ENCODE results near the gene RER1. TPM values are rescaled to one million over a fixed set of nuclear protein-coding genes. Genes with fewer than 3 reads are reported as not detected.

Gene RER1
- total RNA-seq, 1 donor from 2014 or later, result 147 TPM

DNA sequence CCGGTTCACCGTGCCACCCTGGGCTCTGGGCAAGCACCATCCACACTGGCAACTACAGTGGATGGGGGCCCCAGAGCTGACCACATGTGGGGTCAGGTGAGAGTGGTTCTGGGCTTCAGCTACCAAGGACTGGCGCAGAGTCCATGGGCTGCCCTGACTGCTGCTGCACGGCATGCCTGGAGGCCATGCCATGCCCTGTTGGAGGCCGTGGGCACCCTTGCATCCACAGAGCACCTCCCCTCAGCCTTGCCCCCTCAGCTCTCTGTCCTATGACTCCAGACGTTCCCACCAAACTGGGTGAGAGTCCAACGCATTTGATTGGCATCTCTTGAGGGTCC, 15.7 kb upstream of the RER1 start:
- Mint-ChIP-seq H3K27ac (ENCODE audit: unreplicated experiment) (no peak overlapping the region), H3K4me3 (ENCODE audit: unreplicated experiment) (no peak overlapping the region), H3K9me3 (ENCODE audit: unreplicated experiment) (no peaks in the 10 kb centered on the region), H3K4me1 (ENCODE audit: unreplicated experiment) (peaks cover 10% of the 10 kb centered on the region), H3K36me3 (ENCODE audit: unreplicated experiment) (no peaks in the 10 kb centered on the region), H3K27me3 (ENCODE audit: unreplicated experiment) (no peaks in the 10 kb centered on the region)
- TF ChIP-seq, protein P1, sequence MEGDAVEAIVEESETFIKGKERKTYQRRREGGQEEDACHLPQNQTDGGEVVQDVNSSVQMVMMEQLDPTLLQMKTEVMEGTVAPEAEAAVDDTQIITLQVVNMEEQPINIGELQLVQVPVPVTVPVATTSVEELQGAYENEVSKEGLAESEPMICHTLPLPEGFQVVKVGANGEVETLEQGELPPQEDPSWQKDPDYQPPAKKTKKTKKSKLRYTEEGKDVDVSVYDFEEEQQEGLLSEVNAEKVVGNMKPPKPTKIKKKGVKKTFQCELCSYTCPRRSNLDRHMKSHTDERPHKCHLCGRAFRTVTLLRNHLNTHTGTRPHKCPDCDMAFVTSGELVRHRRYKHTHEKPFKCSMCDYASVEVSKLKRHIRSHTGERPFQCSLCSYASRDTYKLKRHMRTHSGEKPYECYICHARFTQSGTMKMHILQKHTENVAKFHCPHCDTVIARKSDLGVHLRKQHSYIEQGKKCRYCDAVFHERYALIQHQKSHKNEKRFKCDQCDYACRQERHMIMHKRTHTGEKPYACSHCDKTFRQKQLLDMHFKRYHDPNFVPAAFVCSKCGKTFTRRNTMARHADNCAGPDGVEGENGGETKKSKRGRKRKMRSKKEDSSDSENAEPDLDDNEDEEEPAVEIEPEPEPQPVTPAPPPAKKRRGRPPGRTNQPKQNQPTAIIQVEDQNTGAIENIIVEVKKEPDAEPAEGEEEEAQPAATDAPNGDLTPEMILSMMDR (IDR thresholded peaks at IDR 0.05), result no peak
- no peak for DNase-seq (ENCODE audit: extremely low spot score, unreplicated experiment)

DNA sequence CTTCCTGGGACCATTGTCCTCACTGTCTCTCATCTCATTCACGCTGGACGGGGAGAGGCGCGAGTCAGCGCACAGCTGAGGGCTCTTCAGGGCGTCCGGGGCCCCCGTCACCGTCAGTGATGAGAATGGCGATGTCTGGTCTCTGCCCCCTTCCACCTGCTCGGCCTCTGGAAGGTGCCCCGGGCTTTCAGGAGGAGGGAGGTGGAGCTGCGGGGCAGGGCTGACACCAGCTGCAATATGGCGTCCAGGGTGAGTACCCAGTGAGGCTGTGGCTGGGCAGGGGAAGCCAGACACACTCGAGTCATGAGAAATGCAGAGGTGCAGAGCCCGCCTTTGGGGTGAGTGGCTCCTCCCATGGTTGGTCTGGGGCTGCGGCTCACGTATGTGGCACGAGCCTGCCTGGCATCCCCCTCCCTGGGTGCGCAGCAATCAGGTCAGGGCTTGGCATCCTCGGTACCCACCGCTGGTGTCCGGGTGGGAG, 15.3 kb upstream of the RER1 start:
- TF ChIP-seq, protein P1 (IDR thresholded peaks at IDR 0.05), result no peak
- H3K4me3 Mint-ChIP-seq (ENCODE audit: unreplicated experiment), result no peak overlapping the region
- H3K9me3 Mint-ChIP-seq (ENCODE audit: unreplicated experiment), result no peaks in the 10 kb centered on the region
- H3K4me1 Mint-ChIP-seq (ENCODE audit: unreplicated experiment), result peaks cover 10% of the 10 kb centered on the region
- H3K27me3 Mint-ChIP-seq (ENCODE audit: unreplicated experiment), result no peaks in the 10 kb centered on the region
- H3K36me3 Mint-ChIP-seq (ENCODE audit: unreplicated experiment), result no peaks in the 10 kb centered on the region
- DNase-seq (ENCODE audit: extremely low spot score, unreplicated experiment), result no peak
- H3K27ac Mint-ChIP-seq (ENCODE audit: unreplicated experiment), result no peak overlapping the region

DNA sequence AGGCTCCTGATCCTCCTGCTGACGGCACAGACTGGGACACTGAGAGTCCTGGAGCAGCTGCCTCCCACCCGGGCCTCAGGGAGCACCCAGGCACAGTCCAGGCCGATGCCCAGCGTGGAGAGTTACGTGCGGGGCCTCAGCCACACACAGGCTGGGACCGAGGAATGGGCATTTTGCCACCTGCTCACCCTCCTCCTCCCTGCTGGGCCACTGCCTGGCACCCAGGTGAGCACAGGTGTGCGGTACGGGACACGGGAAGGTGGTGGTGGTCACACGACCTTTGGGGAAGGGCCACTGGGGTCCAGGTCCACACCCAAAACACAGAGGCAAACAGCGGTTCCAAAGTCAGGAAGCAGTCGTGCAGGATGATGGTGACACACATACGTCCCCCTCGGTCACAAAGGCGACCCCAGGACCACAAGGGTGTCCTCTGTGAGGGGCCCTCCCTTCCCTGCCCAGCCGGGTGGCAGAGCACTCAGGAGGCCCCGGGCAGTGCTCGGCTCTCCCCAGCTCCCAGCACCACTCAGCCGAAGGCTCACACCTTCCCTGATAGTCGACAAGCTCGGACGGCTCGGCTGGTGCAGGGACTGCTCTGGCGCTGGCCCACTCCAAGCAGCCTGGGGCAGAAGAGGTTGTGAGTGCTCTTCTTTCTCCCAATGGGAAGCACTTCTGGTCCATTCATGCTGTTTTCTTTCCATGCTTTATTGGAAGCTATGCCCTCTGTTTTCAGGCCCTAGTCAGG, 14.5 kb upstream of the RER1 start:
- TF ChIP-seq, protein P1 (IDR thresholded peaks at IDR 0.05), result no peak
- peaks cover 10% of the 10 kb centered on the region for H3K4me1 Mint-ChIP-seq (ENCODE audit: unreplicated experiment)

GRCh38 chr1:2377751-2378440, 13.7 kb upstream of the RER1 start:
- no peaks in the 10 kb centered on the region for H3K36me3 Mint-ChIP-seq (ENCODE audit: unreplicated experiment)
- H3K27ac Mint-ChIP-seq (ENCODE audit: unreplicated experiment), result no peak overlapping the region

More for the DNA sequence above, 14.5 kb upstream of the RER1 start:
- Mint-ChIP-seq H3K27me3 (ENCODE audit: unreplicated experiment) (no peaks in the 10 kb centered on the region), H3K27ac (ENCODE audit: unreplicated experiment) (no peak overlapping the region), H3K9me3 (ENCODE audit: unreplicated experiment) (no peaks in the 10 kb centered on the region), H3K36me3 (ENCODE audit: unreplicated experiment) (no peaks in the 10 kb centered on the region), H3K4me3 (ENCODE audit: unreplicated experiment) (no peak overlapping the region)
- DNase-seq (ENCODE audit: extremely low spot score, unreplicated experiment), result no peak

GRCh38 chr1:2378441-2378851, 13.2 kb upstream of the RER1 start:
- H3K36me3 Mint-ChIP-seq (ENCODE audit: unreplicated experiment), result no peaks in the 10 kb centered on the region
- H3K9me3 Mint-ChIP-seq (ENCODE audit: unreplicated experiment), result no peaks in the 10 kb centered on the region
- H3K27me3 Mint-ChIP-seq (ENCODE audit: unreplicated experiment), result no peaks in the 10 kb centered on the region
- DNase-seq (ENCODE audit: extremely low spot score, unreplicated experiment), result no peak
- peaks cover 2% of the 10 kb centered on the region for H3K4me1 Mint-ChIP-seq (ENCODE audit: unreplicated experiment)
- H3K27ac Mint-ChIP-seq (ENCODE audit: unreplicated experiment), result no peak overlapping the region
- no peak overlapping the region for H3K4me3 Mint-ChIP-seq (ENCODE audit: unreplicated experiment)
- TF ChIP-seq, protein P1 (IDR thresholded peaks at IDR 0.05), result no peak

More at GRCh38 chr1:2377751-2378440, 13.7 kb upstream of the RER1 start:
- TF ChIP-seq, protein P1 (IDR thresholded peaks at IDR 0.05), result no peak
- Mint-ChIP-seq H3K4me3 (ENCODE audit: unreplicated experiment) (no peak overlapping the region), H3K9me3 (ENCODE audit: unreplicated experiment) (no peaks in the 10 kb centered on the region), H3K27me3 (ENCODE audit: unreplicated experiment) (no peaks in the 10 kb centered on the region), H3K4me1 (ENCODE audit: unreplicated experiment) (peaks cover 6% of the 10 kb centered on the region)
- DNase-seq (ENCODE audit: extremely low spot score, unreplicated experiment), result no peak

Data from osteocyte (in vitro differentiated cells).